GM10847 (cell line): ENCODE measurements around the gene COL16A1.

Experiments
- POLR2A ChIP-seq: IDR thresholded peaks from 2 replicates; pipeline ENCODE4 v1.6.1; 2011; ENCODE audit not compliant: insufficient read length; ENCODE audit errors: extremely low read depth

COL16A1 gene

GRCh38 chr1:31625561-31626222 is 78.1 kb downstream of the COL16A1 start:
- no peak for TF ChIP-seq POLR2A

- no peak for TF ChIP-seq POLR2A
Observed at GRCh38 chr1:31624731-31625514, 78.9 kb downstream of the COL16A1 start.

GRCh38 chr1:31624309-31624708 is 79.5 kb downstream of the COL16A1 start:
- TF ChIP-seq POLR2A = no peak

DNA sequence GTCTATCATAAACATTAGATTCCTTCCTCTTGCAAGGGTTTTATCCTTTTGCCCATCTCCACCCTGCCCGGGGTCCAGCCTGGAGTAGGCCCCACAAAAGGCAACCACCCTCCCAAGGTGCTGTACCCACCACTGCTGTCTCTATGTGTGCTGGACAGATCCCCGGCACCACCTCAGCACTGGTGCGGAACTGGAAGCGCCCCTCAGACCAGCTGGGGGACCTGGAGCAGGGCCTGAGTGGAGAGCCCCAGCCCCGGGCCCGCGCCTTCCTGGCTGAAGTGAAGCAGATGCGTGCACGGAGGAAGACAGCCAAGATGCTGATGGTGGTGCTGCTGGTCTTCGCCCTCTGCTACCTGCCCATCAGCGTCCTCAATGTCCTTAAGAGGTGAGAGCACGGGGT is 80.5 kb downstream of the COL16A1 start:
- no peak for TF ChIP-seq POLR2A

GRCh38 chr1:31621847-31622730 is 81.7 kb downstream of the COL16A1 start:
- TF ChIP-seq POLR2A = no peak

GRCh38 chr1:31621498-31621820 is 82.4 kb downstream of the COL16A1 start:
- TF ChIP-seq POLR2A = no peak

GRCh38 chr1:31620631-31621497 is 83.0 kb downstream of the COL16A1 start:
- TF ChIP-seq POLR2A = no peak

- no peak for TF ChIP-seq POLR2A
Observed at GRCh38 chr1:31618916-31619846, 84.6 kb downstream of the COL16A1 start.

GRCh38 chr1:31617916-31618746 is 85.7 kb downstream of the COL16A1 start:
- no peak for TF ChIP-seq POLR2A

GRCh38 chr1:31617218-31617915 is 86.5 kb downstream of the COL16A1 start, which contains the start of gene HCRTR1:
TSS of gene HCRTR1 (plus strand) at chr1:31617689. CDS start at chr1:31619193, 1,504 bp downstream.
- TF ChIP-seq POLR2A = no peak

DNA sequence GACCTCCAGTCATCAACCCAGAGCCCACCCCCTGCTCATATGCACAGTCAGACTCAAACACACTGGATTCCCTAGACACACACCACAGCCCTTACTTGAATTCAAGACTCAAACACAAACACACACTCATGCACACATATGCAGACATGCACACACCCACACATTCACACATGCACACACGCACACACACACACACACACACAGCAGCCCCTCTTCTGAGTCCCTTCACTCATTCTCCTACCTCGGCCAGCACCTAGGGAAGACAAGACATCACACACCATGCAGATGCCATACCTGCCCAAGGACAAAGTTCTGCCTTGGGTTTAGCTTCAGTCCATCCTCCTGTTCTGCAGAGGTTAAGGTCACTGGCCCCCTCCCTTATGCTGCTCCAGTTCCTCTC is 87.9 kb downstream of the COL16A1 start:
- TF ChIP-seq POLR2A = no peak

DNA sequence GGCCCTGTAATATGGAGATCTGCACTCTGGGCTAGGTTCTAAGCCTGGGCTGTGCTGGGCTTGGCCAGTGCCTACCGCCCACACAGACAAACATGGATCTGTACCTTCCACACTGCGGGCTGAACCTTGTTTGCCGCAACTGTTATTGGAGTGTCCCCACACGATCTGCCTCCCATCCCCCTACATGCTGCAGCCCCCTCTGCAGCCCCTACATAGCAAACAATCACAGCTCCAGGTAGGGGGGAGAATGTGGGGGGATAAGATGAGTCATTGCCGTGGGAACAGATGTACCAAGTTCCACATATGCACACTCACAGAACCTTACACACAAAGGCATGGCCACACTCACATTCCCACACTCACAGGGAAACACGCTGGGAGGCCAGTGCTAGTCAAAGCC is 88.4 kb downstream of the COL16A1 start:
- no peak for TF ChIP-seq POLR2A

GRCh38 chr1:31614414-31615005 is 89.3 kb downstream of the COL16A1 start:
- no peak for TF ChIP-seq POLR2A
